Activated naive CD8-positive, alpha-beta T cell treated with anti-CD3 and anti-CD28 coated beads, Interleukin-2, amount 10 ng/mL, durations not matched to agents 7 days and 5 days (primary cell): Measurements from ENCODE around the gene TMEM190. TPM values are rescaled to one million over a fixed set of nuclear protein-coding genes. Genes with fewer than 3 reads are reported as not detected.
"Not testable (repeated sequence)": the region's sequence is repeated elsewhere in the genome, so short reads cannot be mapped to it uniquely, and the experiment has no call there.

Experiments
- ATAC-seq: fragments of 150-1000 bp; cut with Tn5 transposase; one replicate; pipeline ENCODE4 v1.10.0; 2021; ENCODE audit warnings: low read depth, moderate library complexity
- POLR2A ChIA-PET: fragments of 350-600 bp; sonication (Branson Sonifier 250); formaldehyde crosslinking; loops from one replicate; lab custom pipeline; 2021; ENCODE audit warnings: antibody characterized with exemption; lab: Charles Lee
- DNase-seq: peaks from one replicate; pipeline ENCODE4 v3.0.0; 2021
- H3K27ac Mint-ChIP-seq: one replicate; pipeline ENCODE4 v1.8.0; 2022; ENCODE audit warnings: mild to moderate bottlenecking, mixed read lengths
- H3K27me3 Mint-ChIP-seq: one replicate; pipeline ENCODE4 v1.8.0; 2022; ENCODE audit warnings: mild to moderate bottlenecking, moderate library complexity, mixed read lengths
- H3K36me3 Mint-ChIP-seq: one replicate; pipeline ENCODE4 v1.8.0; 2021; ENCODE audit warnings: mild to moderate bottlenecking, mixed read lengths
- H3K4me1 Mint-ChIP-seq: one replicate; pipeline ENCODE4 v1.8.0; 2021; ENCODE audit warnings: mixed read lengths
- H3K4me3 Mint-ChIP-seq: one replicate; pipeline ENCODE4 v1.8.0; 2022; ENCODE audit warnings: mild to moderate bottlenecking, moderate library complexity, mixed read lengths
- H3K9me3 Mint-ChIP-seq: one replicate; pipeline ENCODE4 v1.8.0; 2021; ENCODE audit warnings: mixed read lengths
- total RNA-seq, 2 experiments: library from RNA; stranded (reverse); gene quantifications; one replicate each; pipeline ENCODE4 v1.2.3, GENCODE V29; 2021

TMEM190 gene
- total RNA-seq, result not detected

DNA sequence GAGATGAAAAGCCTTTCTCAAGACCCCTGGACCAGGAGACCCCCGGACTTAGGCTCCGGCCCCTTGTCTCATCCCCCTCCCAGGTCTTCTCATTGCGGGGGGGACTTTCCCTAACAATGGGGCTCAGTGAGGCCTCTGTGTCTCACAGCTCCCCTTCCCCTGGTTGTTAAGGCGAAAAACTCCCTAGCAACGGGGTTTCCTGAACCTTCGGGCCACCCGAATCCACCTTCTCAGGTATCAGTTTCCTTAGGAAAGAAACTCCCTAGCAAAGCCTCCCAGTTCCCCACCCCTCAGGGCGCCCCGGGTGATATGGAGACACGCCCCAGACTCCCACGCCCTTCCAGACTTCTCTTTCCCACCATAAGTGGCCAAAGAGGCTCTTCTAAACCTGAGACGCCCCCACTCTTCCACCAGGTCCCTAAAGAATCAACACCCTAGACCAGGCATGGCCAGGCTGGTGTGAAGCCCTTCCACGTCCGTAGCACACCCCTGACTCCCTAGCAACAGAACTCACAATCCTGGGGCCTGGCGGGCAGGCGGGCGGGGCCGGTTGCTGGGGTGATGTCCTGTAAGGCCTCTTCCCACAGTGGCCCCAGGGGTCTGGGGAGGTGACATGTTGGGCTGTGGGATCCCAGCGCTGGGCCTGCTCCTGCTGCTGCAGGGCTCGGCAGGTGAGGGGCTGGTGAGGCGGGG lies at the start of gene TMEM190:
TSS of gene TMEM190 (plus strand) at position 586 of the 693 bp plus-strand sequence. CDS start at position 614, 28 bp downstream.
- peaks cover 4% of the 10 kb centered on the region for H3K36me3 Mint-ChIP-seq
- peaks cover 4% of the 10 kb centered on the region for H3K4me1 Mint-ChIP-seq
- DNase-seq, result no peak
- peaks cover 19% of the 10 kb centered on the region for H3K27me3 Mint-ChIP-seq
- POLR2A ChIA-PET, result no interaction called here
- peaks cover under 1% of the 10 kb centered on the region for H3K9me3 Mint-ChIP-seq
- no peak for ATAC-seq
- H3K4me3 Mint-ChIP-seq, result no peak within 1 kb of the TSS
- no peak within 1 kb of the TSS for H3K27ac Mint-ChIP-seq

DNA sequence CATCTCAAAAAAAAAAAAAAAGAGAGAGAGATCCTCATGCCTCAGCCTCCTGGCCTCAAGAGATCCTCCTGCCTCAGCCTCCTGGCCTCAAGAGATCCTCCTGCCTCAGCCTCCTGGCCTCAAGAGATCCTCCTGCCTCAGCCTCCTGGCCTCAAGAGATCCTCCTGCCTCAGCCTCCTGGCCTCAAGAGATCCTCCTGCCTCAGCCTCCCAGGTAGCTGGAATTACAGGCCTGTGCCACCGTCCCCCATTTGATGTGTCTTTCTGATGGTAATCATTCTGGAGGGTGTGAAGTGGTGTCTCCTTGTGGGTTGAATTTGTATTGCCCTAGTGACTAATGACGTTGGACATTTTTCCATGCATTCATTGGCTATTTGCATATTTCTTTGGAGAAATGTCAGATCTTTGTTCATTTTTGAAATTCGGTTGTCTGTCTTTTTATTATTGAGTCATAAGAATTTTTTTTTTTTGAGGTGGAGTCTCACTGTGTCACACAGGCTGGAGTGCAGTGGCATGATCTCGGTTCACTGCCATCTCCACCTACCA lies 47.8 kb upstream of the TMEM190 start:
- H3K36me3 Mint-ChIP-seq, H3K4me3 Mint-ChIP-seq, ATAC-seq, DNase-seq, H3K4me1 Mint-ChIP-seq, H3K9me3 Mint-ChIP-seq, POLR2A ChIA-PET, H3K27ac Mint-ChIP-seq, H3K27me3 Mint-ChIP-seq: not testable (repeated sequence)

DNA sequence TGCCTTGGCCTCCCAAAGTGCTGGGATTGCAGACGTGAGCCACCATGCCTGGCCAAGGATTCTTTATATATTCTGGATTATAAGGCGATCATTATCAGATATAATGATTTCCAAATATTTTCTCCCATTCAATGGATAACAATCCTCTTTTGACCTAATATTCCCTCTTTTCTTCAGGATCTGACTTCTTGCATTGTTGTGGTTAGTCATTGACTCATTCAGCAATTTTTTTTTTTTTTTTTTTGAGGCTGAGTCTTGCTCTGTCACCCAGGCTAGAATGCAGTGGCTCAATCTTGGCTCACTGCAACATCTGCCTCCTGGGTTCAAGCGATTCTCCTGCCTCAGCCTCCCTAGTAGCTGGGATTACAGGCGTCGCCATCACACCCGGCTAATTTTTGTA lies 46.8 kb upstream of the TMEM190 start:
- POLR2A ChIA-PET, result interaction anchor here (0.6 kb wide), 1 partner anchor 12 kb away, joined by 6 read pairs; no protein-coding TSS in a partner anchor
- H3K4me1 Mint-ChIP-seq, ATAC-seq, H3K36me3 Mint-ChIP-seq, H3K4me3 Mint-ChIP-seq, H3K27me3 Mint-ChIP-seq, DNase-seq, H3K9me3 Mint-ChIP-seq, H3K27ac Mint-ChIP-seq: not testable (repeated sequence)

DNA sequence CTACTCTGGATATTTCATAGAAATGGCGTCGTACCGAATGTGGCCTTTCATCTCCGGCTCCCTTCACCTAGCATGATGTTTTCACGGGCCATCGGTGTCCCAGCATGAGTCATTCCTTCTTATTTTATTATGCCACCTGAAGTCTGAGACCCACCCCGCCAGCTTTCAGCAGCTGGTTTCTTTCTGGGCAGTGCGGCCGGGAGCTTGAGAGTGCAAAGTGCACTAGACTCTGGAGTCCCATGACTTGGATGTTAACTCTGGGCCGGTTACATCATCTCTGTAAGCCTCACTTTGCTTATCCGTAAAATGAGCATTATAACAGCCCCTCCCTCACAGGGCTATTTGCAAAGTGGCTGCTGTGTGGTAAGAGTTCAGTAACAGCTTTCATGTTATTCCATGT lies 42.8 kb upstream of the TMEM190 start:
- Mint-ChIP-seq H3K27ac (no peak overlapping the region), H3K9me3 (no peaks in the 10 kb centered on the region), H3K4me3 (no peak overlapping the region), H3K36me3 (no peaks in the 10 kb centered on the region), H3K4me1 (peaks cover 5% of the 10 kb centered on the region), H3K27me3 (peaks cover 20% of the 10 kb centered on the region)
- no peak for ATAC-seq
- DNase-seq, result no peak
- POLR2A ChIA-PET, result no interaction called here

DNA sequence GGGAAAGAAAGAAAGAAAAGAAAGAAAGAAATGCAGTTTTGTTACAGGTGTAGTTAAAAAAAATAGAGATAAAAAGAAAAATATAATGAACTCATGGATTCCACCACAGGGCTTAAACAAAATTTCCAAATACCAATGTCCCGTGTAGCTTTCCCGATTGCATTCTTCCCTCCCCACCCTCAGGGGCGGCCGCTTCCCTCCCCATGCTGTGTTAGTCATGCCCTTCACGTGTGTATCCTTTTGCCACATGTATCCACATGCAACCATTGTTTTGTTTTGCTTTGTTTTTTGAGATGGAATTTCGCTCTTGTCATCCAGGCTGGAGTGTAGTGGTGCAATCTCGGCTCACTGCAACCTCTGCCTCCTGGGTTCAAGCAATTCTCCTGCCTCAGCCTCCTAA lies 40.5 kb upstream of the TMEM190 start:
- Mint-ChIP-seq H3K36me3 (no peaks in the 10 kb centered on the region), H3K4me3 (no peak overlapping the region), H3K9me3 (no peaks in the 10 kb centered on the region), H3K27ac (no peak overlapping the region), H3K27me3 (peaks cover 17% of the 10 kb centered on the region), H3K4me1 (peaks cover 11% of the 10 kb centered on the region)
- ATAC-seq (no peak), DNase-seq (no peak)
- POLR2A ChIA-PET, result no interaction called here

DNA sequence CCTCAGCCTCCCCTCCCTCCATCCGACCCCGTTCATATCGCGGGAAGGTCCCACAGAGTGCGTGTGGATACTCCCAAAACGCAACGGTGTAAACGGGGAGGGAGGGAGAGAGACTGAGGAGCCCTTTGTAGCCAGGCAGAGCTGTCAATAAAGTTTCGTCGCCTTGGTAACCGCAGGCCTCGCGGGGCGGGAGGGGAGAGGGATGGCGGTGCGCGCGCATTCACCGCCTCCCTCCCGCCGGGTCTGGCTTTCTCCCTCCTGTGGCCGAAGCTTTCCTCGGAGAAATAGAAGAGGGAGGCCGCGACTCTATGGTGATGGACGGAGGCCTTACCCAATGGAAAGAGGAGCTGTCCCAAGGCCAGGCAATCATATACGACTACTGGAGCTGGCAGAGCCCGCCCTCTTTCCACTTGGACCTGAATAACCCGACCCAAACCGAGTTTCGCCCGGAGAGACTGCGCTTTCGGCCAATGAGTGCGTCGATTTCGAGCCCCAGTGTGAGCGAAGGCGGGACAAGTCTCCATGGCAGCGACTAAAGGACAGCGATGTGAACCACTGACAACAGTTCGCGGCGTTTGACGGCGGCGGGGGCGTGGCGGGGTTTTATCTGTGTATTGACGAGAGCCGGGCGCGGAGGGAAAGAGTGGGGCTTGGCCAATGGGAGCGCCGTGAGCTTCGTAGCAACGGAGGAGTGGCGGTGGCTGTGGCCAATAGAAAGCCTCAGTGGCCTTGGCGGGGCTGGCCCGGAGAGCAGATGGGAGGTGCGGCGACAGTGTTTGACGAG lies 37.3 kb upstream of the TMEM190 start, which contains the start of gene KMT5C:
TSS of gene KMT5C (plus strand) at position 772 of the 784 bp plus-strand sequence. CDS start 2,061 bp downstream, outside the sequence.
- DNase-seq (peak; percentile 99), ATAC-seq (peak; percentile 87)
- H3K4me1 Mint-ChIP-seq, result peaks cover 14% of the 10 kb centered on the region
- peaks cover 7% of the 10 kb centered on the region for H3K36me3 Mint-ChIP-seq
- POLR2A ChIA-PET, result interaction anchor here (0.5 to 2.4 kb wide), 30 partner anchors 9 to 1968 kb away, joined by 3 to 28 read pairs (median 4); partner anchors contain the start of genes COX6B2, FIZ1, HSPBP1 and ISOC2
- peak within 1 kb of the TSS; percentile 98 for H3K27ac Mint-ChIP-seq
- no peaks in the 10 kb centered on the region for H3K9me3 Mint-ChIP-seq
- peaks cover 16% of the 10 kb centered on the region for H3K27me3 Mint-ChIP-seq
- H3K4me3 Mint-ChIP-seq, result peak within 1 kb of the TSS; percentile 97

DNA sequence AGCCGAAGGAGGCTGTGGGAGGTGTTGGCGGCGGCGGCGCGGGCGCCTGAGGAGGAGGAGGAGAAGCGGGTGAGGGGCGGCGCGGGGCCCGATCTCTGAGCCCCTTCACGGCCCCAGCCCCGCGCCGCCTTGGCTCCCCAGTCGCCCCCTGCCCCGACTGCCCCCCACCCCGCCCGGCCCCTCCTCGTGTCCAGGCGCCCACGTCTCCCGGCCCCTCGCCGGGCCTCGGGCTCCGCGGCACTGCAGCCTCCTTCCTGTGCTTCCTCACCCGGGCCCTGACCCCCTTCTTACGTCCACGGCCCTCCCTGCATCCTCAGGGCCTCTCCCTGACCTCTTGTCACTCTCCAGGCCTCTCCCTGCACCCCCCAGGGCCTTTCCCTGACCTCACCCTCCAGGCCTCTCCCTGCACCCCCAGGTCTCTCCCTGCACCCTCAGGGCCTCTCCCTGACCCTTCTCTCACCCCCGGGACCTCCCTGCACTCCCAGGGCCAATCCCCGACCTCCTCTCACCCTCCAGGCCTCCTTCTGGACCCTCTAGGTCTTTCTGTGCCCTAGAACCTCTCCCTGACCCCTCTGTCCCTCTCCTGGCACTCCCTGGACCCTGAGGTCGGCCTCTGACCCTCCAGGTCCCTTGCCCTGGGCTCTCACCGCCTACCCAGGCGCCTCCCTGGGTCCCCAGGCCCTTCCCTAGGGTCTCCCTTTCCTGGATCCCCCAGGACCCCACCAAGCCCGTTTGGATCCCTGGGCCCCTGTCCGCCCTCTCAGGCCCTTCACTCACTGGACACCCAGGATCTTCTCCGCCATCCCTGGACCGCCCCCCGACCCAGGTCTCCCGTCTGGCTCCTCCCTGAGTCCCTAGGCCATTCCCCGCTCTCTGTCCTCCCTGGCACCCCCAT lies 36.5 kb upstream of the TMEM190 start:
- H3K4me1 Mint-ChIP-seq, result peaks cover 14% of the 10 kb centered on the region
- H3K27me3 Mint-ChIP-seq, result peaks cover 15% of the 10 kb centered on the region
- no peaks in the 10 kb centered on the region for H3K9me3 Mint-ChIP-seq
- H3K27ac Mint-ChIP-seq, result peak overlapping the region; percentile 98
- H3K4me3 Mint-ChIP-seq, result peak overlapping the region; percentile 97
- DNase-seq (no peak), ATAC-seq (no peak)
- POLR2A ChIA-PET, result interaction anchor here (0.6 to 2.4 kb wide), 25 partner anchors 8 to 285 kb away, joined by 3 to 28 read pairs (median 6); partner anchors contain the start of genes COX6B2, HSPBP1, ISOC2 and NAT14
- peaks cover 7% of the 10 kb centered on the region for H3K36me3 Mint-ChIP-seq

DNA sequence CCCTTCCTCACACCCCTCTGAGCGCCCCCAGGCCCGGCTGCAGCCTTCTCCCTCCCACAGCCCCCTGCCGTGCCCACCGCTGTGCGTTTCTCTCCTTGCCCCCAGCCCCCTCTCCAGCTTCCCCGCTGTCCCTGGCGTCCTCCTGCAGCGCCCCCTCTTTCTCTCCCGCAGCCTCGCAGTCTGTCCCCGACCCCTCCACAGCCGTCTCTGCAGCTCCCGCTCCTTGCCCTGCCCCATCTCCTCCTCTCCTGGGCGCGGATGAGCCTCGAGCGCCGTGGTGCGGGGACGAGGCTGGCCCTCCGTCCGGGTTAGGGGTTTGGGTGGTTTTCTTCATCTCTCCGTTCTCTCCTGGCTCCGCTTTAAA lies 35.9 kb upstream of the TMEM190 start:
- H3K27ac Mint-ChIP-seq, result peak overlapping the region; percentile 94
- H3K27me3 Mint-ChIP-seq, result peaks cover 15% of the 10 kb centered on the region
- peaks cover 7% of the 10 kb centered on the region for H3K36me3 Mint-ChIP-seq
- DNase-seq (peak; percentile 60), ATAC-seq (no peak)
- H3K4me1 Mint-ChIP-seq, result peaks cover 14% of the 10 kb centered on the region
- no peaks in the 10 kb centered on the region for H3K9me3 Mint-ChIP-seq
- peak overlapping the region; percentile 93 for H3K4me3 Mint-ChIP-seq
- POLR2A ChIA-PET, result interaction anchor here (0.8 to 1.1 kb wide), 4 partner anchors 9 to 67 kb away, joined by 3 to 4 read pairs (median 4); partner anchors contain the start of genes TMEM238 and UBE2S

DNA sequence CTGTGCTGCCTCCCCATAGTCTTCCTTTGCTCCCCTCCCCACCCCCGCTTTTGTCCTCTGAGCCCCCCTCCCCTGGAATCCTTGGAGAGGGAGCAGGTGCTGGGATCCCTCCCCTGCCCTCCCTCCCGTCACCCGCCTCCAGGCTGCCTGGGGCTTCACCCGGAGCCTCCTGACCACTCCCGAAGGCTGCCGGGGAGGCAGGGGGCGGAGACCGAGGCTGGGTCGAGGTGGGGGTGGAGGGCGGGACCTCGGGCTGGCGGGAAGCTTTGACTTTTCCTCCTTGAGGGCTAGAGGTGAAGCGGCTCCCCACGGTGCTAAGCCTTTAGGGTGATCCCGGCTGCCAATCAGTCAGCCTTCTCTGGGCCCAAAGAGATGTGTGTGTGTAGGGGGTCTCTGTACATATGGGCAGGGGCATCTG lies 35.4 kb upstream of the TMEM190 start:
- H3K36me3 Mint-ChIP-seq, result peaks cover 7% of the 10 kb centered on the region
- DNase-seq, result peak; percentile 67
- H3K4me3 Mint-ChIP-seq, result peak overlapping the region; percentile 93
- ATAC-seq, result no peak
- POLR2A ChIA-PET, result interaction anchor here (0.8 to 1.1 kb wide), 4 partner anchors 9 to 66 kb away, joined by 3 to 4 read pairs (median 4); partner anchors contain the start of genes TMEM238 and UBE2S
- H3K27me3 Mint-ChIP-seq, result peaks cover 11% of the 10 kb centered on the region
- peak overlapping the region; percentile 94 for H3K27ac Mint-ChIP-seq
- H3K9me3 Mint-ChIP-seq, result no peaks in the 10 kb centered on the region
- peaks cover 14% of the 10 kb centered on the region for H3K4me1 Mint-ChIP-seq

DNA sequence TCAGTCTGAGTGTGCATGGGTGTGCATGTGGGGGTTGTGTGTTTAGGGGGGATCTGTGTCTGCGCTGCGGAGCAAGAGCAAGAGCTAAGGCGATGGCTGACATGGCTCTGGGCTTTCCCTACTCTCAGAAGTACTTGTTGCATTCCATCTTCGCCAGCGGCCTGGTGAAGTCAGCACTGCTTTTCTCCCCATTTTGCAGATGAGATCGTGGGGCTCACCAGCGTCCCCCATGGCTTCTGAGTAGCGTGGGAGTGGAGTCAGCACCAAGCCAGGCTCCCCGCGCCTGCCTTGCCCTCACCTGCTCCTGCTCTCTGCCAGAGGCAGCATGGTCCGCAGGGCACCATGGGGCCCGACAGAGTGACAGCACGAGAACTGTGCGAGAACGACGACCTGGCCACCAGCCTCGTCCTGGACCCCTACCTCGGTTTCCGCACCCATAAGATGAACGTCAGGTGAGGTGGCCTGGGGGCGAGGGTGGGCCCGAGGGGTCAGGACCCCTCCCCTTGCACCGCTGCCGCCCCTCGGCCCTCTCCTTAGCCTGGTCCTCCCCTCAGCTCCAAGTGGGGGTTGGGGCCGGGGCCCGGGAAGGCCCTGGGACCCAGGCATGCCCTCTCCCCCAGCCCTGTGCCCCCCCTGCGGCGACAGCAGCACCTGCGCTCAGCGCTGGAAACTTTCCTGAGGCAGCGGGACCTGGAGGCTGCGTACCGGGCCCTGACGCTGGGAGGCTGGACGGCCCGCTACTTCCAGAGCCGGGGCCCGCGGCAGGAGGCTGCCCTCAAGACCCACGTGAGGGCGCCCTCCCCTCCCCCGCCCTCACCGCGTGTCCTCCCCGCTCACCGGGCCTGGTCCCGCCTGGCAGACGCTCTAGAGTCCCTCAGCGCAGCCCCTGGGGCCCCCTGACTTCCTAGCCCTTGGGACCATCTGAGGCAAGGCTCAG lies 34.8 kb upstream of the TMEM190 start:
- peak overlapping the region; percentile 77 for H3K4me3 Mint-ChIP-seq
- no peak for DNase-seq
- H3K27me3 Mint-ChIP-seq, result peaks cover 5% of the 10 kb centered on the region
- H3K36me3 Mint-ChIP-seq, result peaks cover 7% of the 10 kb centered on the region
- POLR2A ChIA-PET, result interaction anchor here (1.1 kb wide), 1 partner anchor 45 kb away, joined by 3 read pairs; no protein-coding TSS in a partner anchor
- no peak for ATAC-seq
- H3K4me1 Mint-ChIP-seq, result peaks cover 14% of the 10 kb centered on the region
- H3K27ac Mint-ChIP-seq, result peak overlapping the region; percentile 72
- H3K9me3 Mint-ChIP-seq, result no peaks in the 10 kb centered on the region

DNA sequence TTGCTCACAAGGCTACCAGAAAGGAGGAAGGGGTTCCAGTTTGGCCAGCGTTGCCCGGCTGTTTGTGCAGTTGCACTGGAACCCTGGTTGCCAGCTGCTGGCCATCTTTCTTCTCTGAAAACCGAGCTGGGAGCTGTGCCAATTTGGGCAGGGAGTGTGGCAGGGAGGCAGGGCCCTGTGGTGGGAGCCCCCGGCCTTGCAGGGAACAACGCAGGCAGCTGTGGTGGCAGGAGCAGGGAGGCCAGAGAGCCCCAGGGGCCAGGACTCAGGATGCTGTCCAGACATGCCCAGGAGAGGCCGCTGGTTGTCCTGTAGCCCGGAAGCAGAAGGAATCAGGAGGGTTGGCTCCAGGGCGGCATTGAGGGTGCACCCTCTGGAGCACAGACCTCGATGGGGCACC lies 32.2 kb upstream of the TMEM190 start:
- Mint-ChIP-seq H3K36me3 (peaks cover 11% of the 10 kb centered on the region), H3K4me3 (no peak overlapping the region), H3K9me3 (no peaks in the 10 kb centered on the region), H3K4me1 (peaks cover 7% of the 10 kb centered on the region), H3K27ac (no peak overlapping the region), H3K27me3 (no peaks in the 10 kb centered on the region)
- DNase-seq (no peak), ATAC-seq (no peak)
- POLR2A ChIA-PET, result no interaction called here
